Neural cell (in vitro differentiated cells): ENCODE measurements around the gene SUGCT. TPM values are rescaled to one million over a fixed set of nuclear protein-coding genes. Genes with fewer than 3 reads are reported as not detected.

Experiments used
- H2AFZ ChIP-seq: fragments of 200-600, 300-800 bp; sonication (generic), shearing (Covaris generic); 2 replicates; pipeline ENCODE4 v1.6.0; 2014; ENCODE audit warnings: low read depth, mild to moderate bottlenecking, antibody characterized with exemption, low read length, moderate library complexity
- H3F3A ChIP-seq: fragments of 200-600 bp; shearing (Covaris generic); 2 replicates; pipeline ENCODE4 v1.6.1; 2016; ENCODE audit warnings: mild to moderate bottlenecking, moderate library complexity, mixed read lengths, antibody characterized with exemption, low read length; ENCODE audit not compliant: insufficient read depth, poor library complexity, severe bottlenecking
- H3K27ac ChIP-seq: fragments of 200-600, 300-800 bp; sonication (generic), shearing (Covaris generic); 2 replicates; pipeline ENCODE4 v1.5.1; 2014; ENCODE audit warnings: mild to moderate bottlenecking, low read length, moderate library complexity
- H3K27me3 ChIP-seq: fragments of 300-800, 200-600 bp; sonication (generic), shearing (Covaris generic); 2 replicates; pipeline ENCODE4 v1.6.0; 2014; ENCODE audit warnings: mild to moderate bottlenecking, low read depth, low read length, moderate library complexity; ENCODE audit not compliant: insufficient read depth
- H3K36me3 ChIP-seq: fragments of 300-800, 200-600 bp; sonication (generic), shearing (Covaris generic); 2 replicates; pipeline ENCODE4 v1.5.1; 2014; ENCODE audit warnings: mild to moderate bottlenecking, antibody characterized with exemption, low read length, moderate library complexity; ENCODE audit not compliant: insufficient read depth
- H3K4me2 ChIP-seq: fragments of 300-800, 200-600 bp; sonication (generic), shearing (Covaris generic); 2 replicates; pipeline ENCODE4 v1.6.0; 2014; ENCODE audit warnings: mild to moderate bottlenecking, low read length
- H3K4me3 ChIP-seq: fragments of 300-800, 200-600 bp; sonication (generic), shearing (Covaris generic); 2 replicates; pipeline ENCODE4 v1.5.1; 2014; ENCODE audit warnings: mild to moderate bottlenecking, low read length, moderate library complexity
- H3K79me2 ChIP-seq: fragments of 200-600 bp; shearing (Covaris generic); replicated peaks from 2 replicates; pipeline ENCODE4 v1.6.0; 2014; ENCODE audit warnings: mild to moderate bottlenecking, low read length, moderate library complexity; ENCODE audit not compliant: insufficient read depth
- H3K9ac ChIP-seq: fragments of 300-800, 200-600 bp; sonication (generic), shearing (Covaris generic); 2 replicates; pipeline ENCODE4 v1.6.1; 2016; ENCODE audit warnings: mild to moderate bottlenecking, low read length, mixed read lengths
- H3K9me2 ChIP-seq: fragments of 200-600 bp; shearing (Covaris generic); 2 replicates; pipeline ENCODE4 v1.6.1; 2016; ENCODE audit warnings: mild to moderate bottlenecking, low read length, mixed read lengths; ENCODE audit not compliant: insufficient read depth
- H3K9me3 ChIP-seq: fragments of 200-600, 300-800 bp; sonication (generic), shearing (Covaris generic); 2 replicates; pipeline ENCODE4 v1.6.1; 2016; ENCODE audit warnings: mild to moderate bottlenecking, mixed run types, low read length, moderate library complexity, mixed read lengths
- H4K20me1 ChIP-seq: fragments of 200-600 bp; shearing (Covaris generic); 2 replicates; pipeline ENCODE4 v1.6.1; 2016; ENCODE audit warnings: mild to moderate bottlenecking, mixed run types; ENCODE audit not compliant: insufficient read depth
- CTCF ChIP-seq: fragments of 450-650 bp; IDR thresholded peaks from 2 replicates; pipeline ENCODE4 v1.5.1; 2014; ENCODE audit warnings: antibody characterized with exemption, mild to moderate bottlenecking, moderate library complexity; ENCODE audit not compliant: poor library complexity, severe bottlenecking
- EP300 ChIP-seq: fragments of 450-650 bp; conservative IDR thresholded peaks from 2 replicates; pipeline ENCODE4 v1.6.1; 2014; ENCODE audit warnings: antibody characterized with exemption, mild to moderate bottlenecking, moderate library complexity; ENCODE audit not compliant: poor library complexity, severe bottlenecking
- EZH2 ChIP-seq: fragments of 200-600, 300-800 bp; shearing (Covaris generic), sonication (generic); IDR thresholded peaks from 2 replicates; pipeline ENCODE4 v1.6.1; 2014; ENCODE audit warnings: antibody characterized with exemption, low read length, borderline replicate concordance, mild to moderate bottlenecking; ENCODE audit not compliant: insufficient read depth, poor library complexity, severe bottlenecking
- MXI1 ChIP-seq: fragments of 450-650 bp; conservative IDR thresholded peaks from 2 replicates; pipeline ENCODE4 v1.6.1; 2014; ENCODE audit warnings: antibody characterized with exemption, mild to moderate bottlenecking; ENCODE audit not compliant: poor library complexity, severe bottlenecking
- POLR2AphosphoS5 ChIP-seq: IDR thresholded peaks from 2 replicates; pipeline ENCODE4 v1.6.1; 2012
- RAD21 ChIP-seq: fragments of 450-650 bp; conservative IDR thresholded peaks from 2 replicates; pipeline ENCODE4 v1.6.1; 2014; ENCODE audit warnings: antibody characterized with exemption, mild to moderate bottlenecking, moderate library complexity
- REST ChIP-seq: IDR thresholded peaks from 2 replicates; pipeline ENCODE4 v1.6.1; 2012; ENCODE audit warnings: borderline replicate concordance
- SMC3 ChIP-seq: fragments of 450-650 bp; conservative IDR thresholded peaks from 2 replicates; pipeline ENCODE4 v1.6.1; 2014; ENCODE audit warnings: antibody characterized with exemption, mild to moderate bottlenecking, moderate library complexity; ENCODE audit not compliant: poor library complexity
- TAF1 ChIP-seq: IDR thresholded peaks from 2 replicates; pipeline ENCODE4 v1.6.1; 2012; ENCODE audit warnings: low read depth
- polyA plus RNA-seq: library from polyadenylated mRNA; depleted of rRNA; stranded (reverse); fragments of >200 nt; gene quantifications from 2 replicates; pipeline ENCODE4 v1.2.3, GENCODE V29; 2014

The SUGCT gene
- polyA plus RNA-seq, 1 donor from 2014 or later, result not detected

- TF ChIP-seq CTCF, result no peak
- no peaks in the 10 kb centered on the region for H3K9me2 ChIP-seq
Measured at GRCh38 chr7:40612298-40612697, 477.5 kb downstream of the SUGCT start.

GRCh38 chr7:40619647-40620046 lies 484.8 kb downstream of the SUGCT start:
- no peaks in the 10 kb centered on the region for H3K9me3 ChIP-seq
- H3K27ac ChIP-seq, result no peak overlapping the region
- no peaks in the 10 kb centered on the region for H4K20me1 ChIP-seq
- H3K27me3 ChIP-seq, result no peaks in the 10 kb centered on the region
- no peaks in the 10 kb centered on the region for H3K36me3 ChIP-seq
- TF ChIP-seq MXI1, result no peak
- TF ChIP-seq CTCF, result no peak
- TF ChIP-seq RAD21, result no peak
- TF ChIP-seq EZH2, result no peak
- no peak for TF ChIP-seq EP300
- no peak for TF ChIP-seq SMC3
- no peak for TF ChIP-seq REST
- TF ChIP-seq TAF1, result no peak
- no peak for TF ChIP-seq POLR2AphosphoS5
- no peak overlapping the region for H3K9ac ChIP-seq
- no peaks in the 10 kb centered on the region for H3K79me2 ChIP-seq
- H3K4me2 ChIP-seq, result no peak overlapping the region
- no peaks in the 10 kb centered on the region for H3K9me2 ChIP-seq
- no peak overlapping the region for H2AFZ ChIP-seq
- H3F3A ChIP-seq, result no peaks in the 10 kb centered on the region
- no peak overlapping the region for H3K4me3 ChIP-seq

More at GRCh38 chr7:40612298-40612697, 477.5 kb downstream of the SUGCT start:
- Histone ChIP-seq H3K9me3 (no peaks in the 10 kb centered on the region), H3K4me3 (no peak overlapping the region), H4K20me1 (no peaks in the 10 kb centered on the region), H3K9ac (no peak overlapping the region), H3K79me2 (no peaks in the 10 kb centered on the region), H3F3A (no peaks in the 10 kb centered on the region), H3K36me3 (no peaks in the 10 kb centered on the region), H2AFZ (no peak overlapping the region), H3K27ac (no peak overlapping the region), H3K27me3 (no peaks in the 10 kb centered on the region), H3K4me2 (no peak overlapping the region)
